Esophagus muscularis mucosa (tissue), 4 donors: ENCODE measurements around the gene NDUFA11.

Experiments used
- EP300 ChIP-seq: sonication (generic); formaldehyde crosslinking; IDR thresholded peaks from one replicate; pipeline ENCODE4 v1.6.1; 2017; ENCODE audit warnings: antibody characterized with exemption
- POLR2AphosphoS5 ChIP-seq, 2 donors: sonication (generic); formaldehyde crosslinking; IDR thresholded peaks; one replicate each; pipeline ENCODE4 v1.6.1; 2017; ENCODE audit warnings: antibody characterized with exemption in 2 of 2
- TF ChIP-seq, protein P1 (sequence below), 3 experiments: fragments of 200-600 bp in 2 of 3; fragments of 450-650 bp in 1 of 3; sonication (generic) in 2 of 3; IDR thresholded peaks; one replicate each; pipeline ENCODE4 v1.5.1; 2017 to 2019; ENCODE audit warnings: antibody characterized with exemption in 3 of 3, mild to moderate bottlenecking in 2 of 3, moderate library complexity in 1 of 3

DNA sequence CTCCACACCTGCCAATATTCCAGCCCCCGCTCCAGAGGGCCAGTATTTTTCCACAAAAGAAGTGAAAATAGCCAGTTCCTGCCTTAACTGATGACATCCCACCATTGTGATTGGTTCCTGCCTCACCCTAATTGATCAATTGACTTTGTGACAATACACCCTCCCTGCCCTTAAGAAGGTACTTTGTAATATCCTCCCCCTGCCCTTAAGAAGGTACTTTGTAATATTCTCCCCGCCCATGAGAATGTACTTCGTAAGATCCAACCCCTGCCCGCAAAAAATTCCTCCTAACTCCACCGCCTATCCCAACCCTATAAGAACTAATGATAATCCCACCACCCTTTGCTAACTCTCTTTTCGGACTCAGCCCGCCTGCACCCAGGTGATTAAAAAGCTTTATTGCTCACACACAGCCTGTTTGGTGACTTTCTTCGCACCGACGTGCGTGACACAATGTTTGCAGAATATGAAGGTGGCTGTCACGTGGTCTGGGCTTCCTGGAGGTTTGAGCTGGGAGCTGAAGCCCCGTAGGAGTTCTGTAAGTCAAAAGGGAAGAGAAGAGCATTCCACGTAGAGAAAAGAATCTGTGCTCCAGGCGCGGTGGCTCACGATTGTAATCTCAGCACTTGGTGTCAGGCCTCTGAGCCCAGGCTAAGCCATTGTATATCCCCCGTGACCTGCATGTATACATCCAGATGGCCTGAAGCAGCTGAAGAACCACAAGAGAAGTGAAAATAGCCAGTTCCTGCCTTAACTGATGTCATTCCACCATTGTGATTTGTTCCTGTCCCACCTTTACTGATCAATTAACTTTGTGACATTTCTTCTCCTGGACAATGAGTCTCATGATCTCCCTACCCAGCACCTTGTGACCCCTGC lies 46.1 kb downstream of the NDUFA11 start:
- TF ChIP-seq POLR2AphosphoS5 (IDR thresholded peaks at IDR 0.05) (no peak), EP300 (no peak)
- TF ChIP-seq, protein P1, sequence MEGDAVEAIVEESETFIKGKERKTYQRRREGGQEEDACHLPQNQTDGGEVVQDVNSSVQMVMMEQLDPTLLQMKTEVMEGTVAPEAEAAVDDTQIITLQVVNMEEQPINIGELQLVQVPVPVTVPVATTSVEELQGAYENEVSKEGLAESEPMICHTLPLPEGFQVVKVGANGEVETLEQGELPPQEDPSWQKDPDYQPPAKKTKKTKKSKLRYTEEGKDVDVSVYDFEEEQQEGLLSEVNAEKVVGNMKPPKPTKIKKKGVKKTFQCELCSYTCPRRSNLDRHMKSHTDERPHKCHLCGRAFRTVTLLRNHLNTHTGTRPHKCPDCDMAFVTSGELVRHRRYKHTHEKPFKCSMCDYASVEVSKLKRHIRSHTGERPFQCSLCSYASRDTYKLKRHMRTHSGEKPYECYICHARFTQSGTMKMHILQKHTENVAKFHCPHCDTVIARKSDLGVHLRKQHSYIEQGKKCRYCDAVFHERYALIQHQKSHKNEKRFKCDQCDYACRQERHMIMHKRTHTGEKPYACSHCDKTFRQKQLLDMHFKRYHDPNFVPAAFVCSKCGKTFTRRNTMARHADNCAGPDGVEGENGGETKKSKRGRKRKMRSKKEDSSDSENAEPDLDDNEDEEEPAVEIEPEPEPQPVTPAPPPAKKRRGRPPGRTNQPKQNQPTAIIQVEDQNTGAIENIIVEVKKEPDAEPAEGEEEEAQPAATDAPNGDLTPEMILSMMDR (IDR thresholded peaks at IDR 0.05): no peak
